Activated CD4-positive, alpha-beta memory T cell treated with anti-CD3 and anti-CD28 coated beads, Interleukin-2, amount 10 ng/mL, durations not matched to agents 7 days and 5 days (primary cell): ENCODE data around the gene CTDSP2. TPM values are rescaled to one million over a fixed set of nuclear protein-coding genes. Genes with fewer than 3 reads are reported as not detected.
"Not testable (repeated sequence)": the region's sequence is repeated elsewhere in the genome, so short reads cannot be mapped to it uniquely, and the experiment has no call there.

ENCODE experiments used
- CTCF ChIA-PET: fragments of 350-600 bp; sonication (Branson Sonifier 250); formaldehyde crosslinking; loops from one replicate; lab custom pipeline; 2021; ENCODE audit warnings: antibody characterized with exemption, inconsistent platforms; lab: Charles Lee
- POLR2A ChIA-PET: fragments of 350-600 bp; sonication (Branson Sonifier 250); formaldehyde crosslinking; loops from one replicate; lab custom pipeline; 2021; ENCODE audit warnings: antibody characterized with exemption; lab: Charles Lee
- DNase-seq: peaks from one replicate; pipeline ENCODE4 v3.0.0-alpha.2; 2020
- H3K27ac Mint-ChIP-seq: one replicate; pipeline ENCODE4 v1.8.0; 2021; ENCODE audit warnings: mild to moderate bottlenecking, mixed read lengths
- H3K27me3 Mint-ChIP-seq: one replicate; pipeline ENCODE4 v1.8.0; 2021; ENCODE audit warnings: mixed read lengths
- H3K36me3 Mint-ChIP-seq: one replicate; pipeline ENCODE4 v1.8.0; 2021; ENCODE audit warnings: low read depth, mixed read lengths
- H3K4me1 Mint-ChIP-seq: one replicate; pipeline ENCODE4 v1.8.0; 2021; ENCODE audit warnings: mixed read lengths
- H3K4me3 Mint-ChIP-seq: one replicate; pipeline ENCODE4 v1.8.0; 2021; ENCODE audit warnings: mild to moderate bottlenecking, mixed read lengths
- H3K9me3 Mint-ChIP-seq: one replicate; pipeline ENCODE4 v1.8.0; 2021; ENCODE audit warnings: mixed read lengths
- total RNA-seq, 2 experiments: library from RNA; stranded (reverse); gene quantifications; one replicate each; pipeline ENCODE4 v1.2.3, GENCODE V29; 2021

Gene CTDSP2
- total RNA-seq, 2 experiments from 2014 or later, result 137 to 141 TPM

- ChIA-PET CTCF (no interaction called here), POLR2A (interaction anchor here (1.6 to 2.6 kb wide), 2 partner anchors 17 to 30 kb away, joined by 6 to 10 read pairs; partner anchors contain the start of gene CTDSP2)
- H3K36me3 Mint-ChIP-seq, result no peaks in the 10 kb centered on the region
- H3K27ac Mint-ChIP-seq, result no peak overlapping the region
- H3K4me3 Mint-ChIP-seq, result no peak overlapping the region
- H3K4me1 Mint-ChIP-seq, result peaks cover 8% of the 10 kb centered on the region
- no peaks in the 10 kb centered on the region for H3K9me3 Mint-ChIP-seq
- peaks cover 28% of the 10 kb centered on the region for H3K27me3 Mint-ChIP-seq
- DNase-seq, result no peak
Measured at GRCh38 chr12:57863676-57864075, 17.1 kb upstream of the CTDSP2 start.

DNA sequence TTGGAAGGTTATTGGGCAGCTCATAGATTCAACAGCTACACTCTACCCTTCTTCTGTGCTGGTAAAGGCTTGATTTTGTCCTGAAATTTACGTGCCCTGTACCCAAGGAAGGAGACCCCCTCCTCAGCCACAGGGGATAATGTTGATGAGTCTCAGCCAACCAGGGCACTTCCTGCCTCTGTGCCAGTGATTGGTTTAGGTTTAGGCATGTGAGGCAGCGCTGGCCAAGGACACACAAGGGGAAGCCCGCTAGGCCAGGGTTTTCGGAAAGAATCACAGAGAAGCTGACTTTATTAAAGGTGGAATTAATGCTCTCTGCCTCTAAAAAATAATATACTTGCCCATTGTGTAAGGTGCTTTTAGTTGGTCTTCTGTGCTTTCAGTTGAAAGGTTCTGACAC is 15.4 kb upstream of the CTDSP2 start:
- Mint-ChIP-seq H3K9me3 (no peaks in the 10 kb centered on the region), H3K36me3 (no peaks in the 10 kb centered on the region), H3K4me1 (peaks cover 8% of the 10 kb centered on the region), H3K4me3 (no peak overlapping the region), H3K27me3 (peaks cover 31% of the 10 kb centered on the region), H3K27ac (no peak overlapping the region)
- ChIA-PET POLR2A (interaction anchor here (0.9 kb wide), 1 partner anchor 37 kb away, joined by 3 read pairs; no protein-coding TSS in a partner anchor), CTCF (no interaction called here)
- no peak for DNase-seq

- CTCF ChIA-PET, result interaction anchor here (0.7 kb wide), 1 partner anchor 36 kb away, joined by 4 read pairs; no protein-coding TSS in a partner anchor
- not testable (repeated sequence) for H3K4me1 Mint-ChIP-seq
Measured at GRCh38 chr12:57860883-57861282, 14.4 kb upstream of the CTDSP2 start.

DNA sequence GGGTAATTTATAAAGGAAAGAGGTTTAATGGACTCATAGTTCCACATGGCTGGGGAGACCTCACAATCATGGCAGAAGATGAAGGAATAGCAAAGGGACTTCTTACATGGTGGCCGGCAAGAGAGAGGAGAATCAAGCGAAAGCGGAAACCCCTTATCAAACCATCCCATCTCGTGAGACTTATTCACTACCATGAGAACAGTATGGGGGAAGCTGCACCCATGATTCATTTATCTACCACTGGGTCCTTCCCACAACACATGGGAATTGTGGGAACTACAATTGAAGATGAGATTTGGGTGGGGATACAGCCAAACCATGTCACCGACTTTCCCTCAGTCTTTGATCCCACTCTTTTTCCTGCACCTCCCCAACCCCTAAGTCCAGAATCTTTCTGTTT is 12.6 kb upstream of the CTDSP2 start:
- no peak for DNase-seq
- CTCF ChIA-PET, result no interaction called here
- no peak overlapping the region for H3K27ac Mint-ChIP-seq
- H3K36me3 Mint-ChIP-seq, result no peaks in the 10 kb centered on the region
- peaks cover 50% of the 10 kb centered on the region for H3K27me3 Mint-ChIP-seq
- no peak overlapping the region for H3K4me3 Mint-ChIP-seq
- POLR2A ChIA-PET, result no interaction called here
- H3K9me3 Mint-ChIP-seq, result no peaks in the 10 kb centered on the region
- no peaks in the 10 kb centered on the region for H3K4me1 Mint-ChIP-seq

More at GRCh38 chr12:57860883-57861282, 14.4 kb upstream of the CTDSP2 start:
- H3K9me3 Mint-ChIP-seq, H3K36me3 Mint-ChIP-seq, POLR2A ChIA-PET, H3K4me3 Mint-ChIP-seq, H3K27ac Mint-ChIP-seq, DNase-seq: not testable (repeated sequence)
- H3K27me3 Mint-ChIP-seq, result peaks cover 41% of the 10 kb centered on the region

GRCh38 chr12:57858123-57858522 is 11.6 kb upstream of the CTDSP2 start:
- H3K36me3 Mint-ChIP-seq, POLR2A ChIA-PET, H3K9me3 Mint-ChIP-seq, H3K4me3 Mint-ChIP-seq, H3K27ac Mint-ChIP-seq, H3K4me1 Mint-ChIP-seq, DNase-seq: not testable (repeated sequence)
- CTCF ChIA-PET, result interaction anchor here (0.7 kb wide), 1 partner anchor 47 kb away, joined by 3 read pairs; no protein-coding TSS in a partner anchor
- peaks cover 48% of the 10 kb centered on the region for H3K27me3 Mint-ChIP-seq

DNA sequence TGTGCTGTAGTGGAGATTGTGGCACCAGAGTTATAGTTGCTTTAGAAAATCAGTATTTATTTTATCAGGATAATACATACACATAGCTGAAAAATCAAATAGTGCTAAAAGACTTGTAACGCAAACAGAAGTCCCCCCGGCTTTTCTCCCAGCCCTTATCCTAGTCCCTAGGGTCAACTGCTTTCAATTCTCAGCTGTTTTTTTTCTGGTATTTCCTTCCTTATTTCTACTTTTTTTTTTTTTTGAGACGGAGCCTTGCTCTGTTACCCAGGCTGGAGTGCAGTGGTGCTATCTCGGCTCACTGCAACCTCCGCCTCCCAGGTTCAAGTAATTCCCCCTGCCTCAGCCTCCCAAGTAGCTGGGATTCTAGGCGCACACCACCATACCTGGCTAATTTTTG is 8.4 kb upstream of the CTDSP2 start:
- POLR2A ChIA-PET, result interaction anchor here (0.9 kb wide), 1 partner anchor 10 kb away, joined by 3 read pairs; no protein-coding TSS in a partner anchor
- H3K4me3 Mint-ChIP-seq, result no peak overlapping the region
- no peak for DNase-seq
- no peak overlapping the region for H3K27ac Mint-ChIP-seq
- no peaks in the 10 kb centered on the region for H3K36me3 Mint-ChIP-seq
- CTCF ChIA-PET, result no interaction called here
- H3K4me1 Mint-ChIP-seq, result no peaks in the 10 kb centered on the region
- H3K9me3 Mint-ChIP-seq, result no peaks in the 10 kb centered on the region
- H3K27me3 Mint-ChIP-seq, result peaks cover 61% of the 10 kb centered on the region

GRCh38 chr12:57853864-57854556 is 7.5 kb upstream of the CTDSP2 start:
- POLR2A ChIA-PET, result interaction anchor here (0.9 kb wide), 1 partner anchor 11 kb away, joined by 3 read pairs; no protein-coding TSS in a partner anchor
- H3K27me3 Mint-ChIP-seq, result peaks cover 56% of the 10 kb centered on the region
- H3K9me3 Mint-ChIP-seq, result no peaks in the 10 kb centered on the region

GRCh38 chr12:57852620-57853500 is 6.3 kb upstream of the CTDSP2 start:
- CTCF ChIA-PET, result interaction anchor here (0.6 to 1.0 kb wide), 3 partner anchors 51 to 666 kb away, joined by 3 to 4 read pairs (median 3); no protein-coding TSS in a partner anchor
- Mint-ChIP-seq H3K27me3 (peaks cover 55% of the 10 kb centered on the region), H3K27ac (no peak overlapping the region)

More at GRCh38 chr12:57853864-57854556, 7.5 kb upstream of the CTDSP2 start:
- Mint-ChIP-seq H3K4me3 (no peak overlapping the region), H3K27ac (no peak overlapping the region), H3K36me3 (no peaks in the 10 kb centered on the region), H3K4me1 (no peaks in the 10 kb centered on the region)
- CTCF ChIA-PET, result interaction anchor here (1.0 kb wide), 1 partner anchor 52 kb away, joined by 3 read pairs; no protein-coding TSS in a partner anchor
- DNase-seq, result no peak

DNA sequence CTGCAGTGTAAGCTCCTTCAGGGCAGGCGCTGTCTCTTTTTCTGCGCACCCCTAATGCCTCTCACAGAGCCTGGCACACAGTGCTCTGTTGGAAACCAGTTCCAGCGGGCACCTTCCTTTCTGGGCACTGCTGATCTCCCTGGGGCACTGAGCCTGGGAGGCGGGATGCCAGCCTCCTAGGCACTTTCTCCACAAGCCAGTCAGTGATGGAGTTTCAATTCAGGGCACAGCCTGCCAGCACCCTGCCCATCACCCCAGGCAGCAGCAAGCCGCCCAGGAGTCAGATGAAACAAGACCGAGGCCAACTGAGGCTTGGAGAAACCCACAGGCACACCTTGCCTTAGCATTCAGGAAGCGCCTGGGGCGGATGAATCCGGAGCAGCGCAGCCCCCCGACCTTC is 5.7 kb upstream of the CTDSP2 start:
- H3K27ac Mint-ChIP-seq, result no peak overlapping the region
- ChIA-PET POLR2A (interaction anchor here (0.6 to 1.9 kb wide), 2 partner anchors 9 to 47 kb away, joined by 3 to 5 read pairs; no protein-coding TSS in a partner anchor), CTCF (interaction anchor here (0.6 to 1.0 kb wide), 2 partner anchors 15 to 666 kb away, joined by 3 read pairs; no protein-coding TSS in a partner anchor)
- H3K9me3 Mint-ChIP-seq, result no peaks in the 10 kb centered on the region
- H3K4me1 Mint-ChIP-seq, result peaks cover 3% of the 10 kb centered on the region
- peaks cover 57% of the 10 kb centered on the region for H3K27me3 Mint-ChIP-seq
- no peak overlapping the region for H3K4me3 Mint-ChIP-seq
- H3K36me3 Mint-ChIP-seq, result no peaks in the 10 kb centered on the region
- no peak for DNase-seq

More at GRCh38 chr12:57852620-57853500, 6.3 kb upstream of the CTDSP2 start:
- POLR2A ChIA-PET, result no interaction called here
- H3K4me1 Mint-ChIP-seq, result peaks cover under 1% of the 10 kb centered on the region
- DNase-seq, result no peak
- no peaks in the 10 kb centered on the region for H3K36me3 Mint-ChIP-seq
- no peaks in the 10 kb centered on the region for H3K9me3 Mint-ChIP-seq
- no peak overlapping the region for H3K4me3 Mint-ChIP-seq

DNA sequence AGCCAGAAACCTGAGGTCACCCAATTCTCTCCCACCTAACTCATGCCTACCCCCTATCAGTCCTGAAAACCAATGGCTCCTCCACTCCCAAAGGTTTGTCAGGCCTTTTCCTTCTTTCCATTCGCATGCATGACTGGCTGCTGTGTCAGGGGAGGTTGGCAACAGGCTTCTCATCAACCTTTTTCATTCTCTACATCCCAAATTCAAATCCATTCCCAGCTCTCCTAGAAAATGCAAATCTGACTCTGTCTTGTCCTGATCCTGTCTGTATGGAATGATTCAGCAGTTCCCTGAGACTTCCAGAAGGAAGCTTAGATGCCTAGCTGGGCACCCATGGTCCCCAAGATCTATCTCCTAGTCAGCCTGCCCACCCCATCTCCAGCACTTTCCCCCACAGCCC is 5.0 kb upstream of the CTDSP2 start:
- ChIA-PET CTCF (interaction anchor here (1.0 to 1.4 kb wide), 2 partner anchors 14 to 49 kb away, joined by 3 read pairs; no protein-coding TSS in a partner anchor), POLR2A (interaction anchor here (0.6 to 1.9 kb wide), 2 partner anchors 47 to 89 kb away, joined by 3 to 5 read pairs; no protein-coding TSS in a partner anchor)
- Mint-ChIP-seq H3K9me3 (no peaks in the 10 kb centered on the region), H3K27me3 (peaks cover 53% of the 10 kb centered on the region), H3K4me1 (peaks cover 6% of the 10 kb centered on the region), H3K4me3 (no peak overlapping the region), H3K27ac (no peak overlapping the region), H3K36me3 (no peaks in the 10 kb centered on the region)
- DNase-seq, result no peak

DNA sequence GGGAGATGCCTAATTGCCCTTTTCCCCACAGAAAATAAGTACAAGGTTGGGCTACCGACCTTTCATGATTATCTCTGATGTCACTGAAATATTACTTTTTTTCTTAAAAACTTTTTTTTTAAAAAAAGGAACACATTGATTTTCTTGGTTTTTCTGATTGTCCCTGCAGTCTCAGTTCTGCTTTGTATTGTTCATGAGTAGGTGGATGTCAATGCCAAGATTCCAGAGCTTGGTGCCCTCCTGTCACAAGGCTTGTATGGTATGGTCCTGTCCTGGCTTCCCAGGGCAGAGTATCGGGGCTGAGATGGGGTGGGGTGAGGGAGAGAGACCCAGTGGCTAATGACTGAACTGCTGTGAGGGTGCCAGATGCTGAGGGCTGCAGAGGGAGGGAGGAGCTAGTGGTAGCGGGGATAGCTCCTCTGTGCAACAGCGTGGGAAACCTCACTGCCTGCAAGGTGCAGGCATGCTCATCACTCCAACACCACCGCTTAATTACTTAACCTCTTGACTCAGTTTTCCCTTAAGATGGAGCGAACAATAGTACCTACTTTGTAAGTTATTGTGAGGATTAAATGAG is 4.4 kb upstream of the CTDSP2 start:
- POLR2A ChIA-PET, result interaction anchor here (0.6 to 1.9 kb wide), 3 partner anchors 46 to 89 kb away, joined by 3 to 5 read pairs (median 4); no protein-coding TSS in a partner anchor
- Mint-ChIP-seq H3K4me3 (no peak overlapping the region), H3K36me3 (no peaks in the 10 kb centered on the region), H3K9me3 (no peaks in the 10 kb centered on the region), H3K27ac (no peak overlapping the region), H3K27me3 (peaks cover 47% of the 10 kb centered on the region), H3K4me1 (peaks cover 6% of the 10 kb centered on the region)
- DNase-seq, result no peak
- CTCF ChIA-PET, result interaction anchor here (1.0 to 1.4 kb wide), 2 partner anchors 14 to 48 kb away, joined by 3 read pairs; no protein-coding TSS in a partner anchor

GRCh38 chr12:57849447-57849846 is 2.9 kb upstream of the CTDSP2 start:
- peaks cover 38% of the 10 kb centered on the region for H3K27me3 Mint-ChIP-seq
- POLR2A ChIA-PET, result interaction anchor here (5.9 kb wide), 1 partner anchor 14 kb away, joined by 54 read pairs; no protein-coding TSS in a partner anchor
- H3K4me1 Mint-ChIP-seq, H3K36me3 Mint-ChIP-seq, H3K27ac Mint-ChIP-seq, CTCF ChIA-PET, DNase-seq, H3K4me3 Mint-ChIP-seq, H3K9me3 Mint-ChIP-seq: not testable (repeated sequence)
